ENCODE measurements around the gene FERMT1. TPM values are rescaled to one million over a fixed set of nuclear protein-coding genes. Genes with fewer than 3 reads are reported as not detected.

Gene FERMT1
- total RNA-seq, 1 donor from 2014 or later, result 0.23 TPM

GRCh38 chr20:6026051-6026450 is 96.8 kb downstream of the FERMT1 start:
- no peaks in the 10 kb centered on the region for H3K27me3 Mint-ChIP-seq (ENCODE audit: low read depth)
- H3K9me3 Mint-ChIP-seq, result peaks cover 9% of the 10 kb centered on the region

More at GRCh38 chr20:6026051-6026450, 96.8 kb downstream of the FERMT1 start:
- Mint-ChIP-seq H3K36me3 (ENCODE audit: low read depth) (peaks cover 50% of the 10 kb centered on the region), H3K27ac (ENCODE audit: unreplicated experiment) (no peak overlapping the region), H3K4me1 (no peaks in the 10 kb centered on the region), H3K4me3 (no peak overlapping the region)
- TF ChIP-seq, protein P1, sequence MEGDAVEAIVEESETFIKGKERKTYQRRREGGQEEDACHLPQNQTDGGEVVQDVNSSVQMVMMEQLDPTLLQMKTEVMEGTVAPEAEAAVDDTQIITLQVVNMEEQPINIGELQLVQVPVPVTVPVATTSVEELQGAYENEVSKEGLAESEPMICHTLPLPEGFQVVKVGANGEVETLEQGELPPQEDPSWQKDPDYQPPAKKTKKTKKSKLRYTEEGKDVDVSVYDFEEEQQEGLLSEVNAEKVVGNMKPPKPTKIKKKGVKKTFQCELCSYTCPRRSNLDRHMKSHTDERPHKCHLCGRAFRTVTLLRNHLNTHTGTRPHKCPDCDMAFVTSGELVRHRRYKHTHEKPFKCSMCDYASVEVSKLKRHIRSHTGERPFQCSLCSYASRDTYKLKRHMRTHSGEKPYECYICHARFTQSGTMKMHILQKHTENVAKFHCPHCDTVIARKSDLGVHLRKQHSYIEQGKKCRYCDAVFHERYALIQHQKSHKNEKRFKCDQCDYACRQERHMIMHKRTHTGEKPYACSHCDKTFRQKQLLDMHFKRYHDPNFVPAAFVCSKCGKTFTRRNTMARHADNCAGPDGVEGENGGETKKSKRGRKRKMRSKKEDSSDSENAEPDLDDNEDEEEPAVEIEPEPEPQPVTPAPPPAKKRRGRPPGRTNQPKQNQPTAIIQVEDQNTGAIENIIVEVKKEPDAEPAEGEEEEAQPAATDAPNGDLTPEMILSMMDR (conservative IDR thresholded peaks at IDR 0.05), result no peak
- no peak for DNase-seq (ENCODE audit: low read depth, low spot score)

Other genes starting within 250 kb of the FERMT1 start
- 3.3 and 3.9 TPM in 2 replicates for gene CHGB, start 211.5 kb downstream of the FERMT1 start, total RNA-seq
- 23.1 and 24.4 TPM in 2 replicates for gene TRMT6, start 172.5 kb downstream of the FERMT1 start, total RNA-seq
- 36.2 and 39.8 TPM in 2 replicates for gene MCM8, start 172.4 kb downstream of the FERMT1 start, total RNA-seq
- 37.0 and 37.7 TPM in 2 replicates for gene CRLS1, start 116.9 kb downstream of the FERMT1 start, total RNA-seq
- gene LRRN4, start 69.0 kb downstream of the FERMT1 start, total RNA-seq, result not detected in 2 replicates